Bone marrow (tissue), 2 donors: Measurements from ENCODE around the gene ZBTB32.
"Not testable (repeated sequence)": the region's sequence is repeated elsewhere in the genome, so short reads cannot be mapped to it uniquely, and the experiment has no call there.

ENCODE experiments used
- DNase-seq, 2 donors: peaks; one replicate each; lab custom pipeline; 2025; lab: John Stamatoyannopoulos, UW

Gene ZBTB32, protein sequence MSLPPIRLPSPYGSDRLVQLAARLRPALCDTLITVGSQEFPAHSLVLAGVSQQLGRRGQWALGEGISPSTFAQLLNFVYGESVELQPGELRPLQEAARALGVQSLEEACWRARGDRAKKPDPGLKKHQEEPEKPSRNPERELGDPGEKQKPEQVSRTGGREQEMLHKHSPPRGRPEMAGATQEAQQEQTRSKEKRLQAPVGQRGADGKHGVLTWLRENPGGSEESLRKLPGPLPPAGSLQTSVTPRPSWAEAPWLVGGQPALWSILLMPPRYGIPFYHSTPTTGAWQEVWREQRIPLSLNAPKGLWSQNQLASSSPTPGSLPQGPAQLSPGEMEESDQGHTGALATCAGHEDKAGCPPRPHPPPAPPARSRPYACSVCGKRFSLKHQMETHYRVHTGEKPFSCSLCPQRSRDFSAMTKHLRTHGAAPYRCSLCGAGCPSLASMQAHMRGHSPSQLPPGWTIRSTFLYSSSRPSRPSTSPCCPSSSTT

DNA sequence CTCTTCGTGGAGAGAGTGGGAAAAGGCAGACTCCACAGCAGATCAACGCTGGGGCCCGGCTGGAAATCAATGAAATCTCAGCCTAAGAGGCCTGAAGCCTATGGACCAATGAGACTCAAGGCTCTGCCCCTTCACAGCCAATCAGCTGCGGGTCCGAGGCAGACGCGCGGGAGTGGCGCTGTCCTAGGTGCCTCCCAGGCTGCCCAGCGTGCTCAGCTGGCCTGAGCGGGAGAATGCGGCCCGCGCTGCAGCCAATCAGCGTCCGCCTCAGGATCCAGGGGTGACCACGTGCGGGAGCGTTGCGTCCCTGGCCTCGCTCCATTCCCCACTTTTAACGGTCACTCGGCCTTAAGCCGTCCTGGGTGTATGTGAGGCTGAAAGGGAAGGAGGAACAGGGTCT is at the start of gene ZBTB32:
TSS of gene ZBTB32 (plus strand) at position 341 of the 400 bp plus-strand sequence. CDS start 10,069 bp downstream, outside the sequence.
- no peak for DNase-seq

DNA sequence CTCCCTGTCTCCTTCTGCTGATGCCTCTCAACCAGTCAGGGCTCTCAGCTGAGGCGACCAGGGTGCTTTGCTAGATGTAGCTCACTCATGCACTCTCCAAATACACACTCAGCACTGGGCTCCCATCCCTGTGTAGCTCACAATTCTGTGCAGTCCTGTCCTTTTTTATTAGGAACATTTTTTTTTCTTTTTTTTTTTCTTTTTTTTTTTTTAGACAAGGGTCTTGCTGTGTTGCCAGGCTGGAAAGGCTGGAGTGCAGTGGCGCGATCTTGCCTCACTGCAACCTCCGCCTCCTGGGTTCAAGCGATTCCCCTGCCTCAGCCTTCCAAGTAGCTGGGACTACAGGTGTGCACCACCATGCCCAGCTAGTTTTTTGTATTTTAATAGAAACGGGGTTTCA is 49.5 kb upstream of the ZBTB32 start:
- DNase-seq = not testable (repeated sequence)

DNA sequence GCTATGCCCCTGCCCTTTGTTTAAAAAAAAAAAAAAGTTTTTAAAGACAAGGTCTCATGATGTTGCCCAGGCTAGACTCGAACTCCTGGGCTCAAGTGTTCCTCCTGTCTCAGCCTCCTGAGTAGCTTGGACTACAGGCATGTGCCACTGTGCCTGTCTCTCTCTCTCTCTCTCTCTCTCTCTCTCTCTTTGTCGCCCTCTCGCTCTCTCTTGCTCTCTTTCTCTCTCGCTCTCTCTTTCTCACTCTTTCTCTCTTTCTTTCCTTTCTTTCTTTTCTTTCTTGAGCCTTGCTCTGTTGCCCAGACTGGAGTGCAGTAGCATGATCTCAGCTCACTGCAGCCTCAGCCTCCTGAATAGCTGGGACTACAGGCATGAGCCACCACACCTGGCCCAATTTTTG is 48.8 kb upstream of the ZBTB32 start:
- DNase-seq = no peak

DNA sequence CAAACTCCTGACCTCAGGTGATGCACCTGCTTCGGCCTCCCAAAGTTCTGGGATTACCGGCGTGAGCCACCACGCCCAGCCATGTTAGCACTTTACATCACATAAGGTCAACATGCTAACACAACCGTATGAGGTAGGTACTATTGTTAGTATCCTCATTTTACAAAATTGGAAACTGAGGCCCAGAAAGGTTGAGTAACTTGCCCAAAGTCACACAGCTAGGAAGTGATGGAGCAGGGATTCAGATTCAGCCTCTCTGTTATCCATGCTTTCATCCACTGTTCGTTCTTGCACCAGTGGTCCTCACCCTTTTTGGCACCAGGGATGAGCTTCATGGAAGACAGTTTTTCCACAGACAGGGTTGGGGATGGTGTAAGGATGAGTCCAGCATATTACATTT is 47.7 kb upstream of the ZBTB32 start:
- no peak for DNase-seq

DNA sequence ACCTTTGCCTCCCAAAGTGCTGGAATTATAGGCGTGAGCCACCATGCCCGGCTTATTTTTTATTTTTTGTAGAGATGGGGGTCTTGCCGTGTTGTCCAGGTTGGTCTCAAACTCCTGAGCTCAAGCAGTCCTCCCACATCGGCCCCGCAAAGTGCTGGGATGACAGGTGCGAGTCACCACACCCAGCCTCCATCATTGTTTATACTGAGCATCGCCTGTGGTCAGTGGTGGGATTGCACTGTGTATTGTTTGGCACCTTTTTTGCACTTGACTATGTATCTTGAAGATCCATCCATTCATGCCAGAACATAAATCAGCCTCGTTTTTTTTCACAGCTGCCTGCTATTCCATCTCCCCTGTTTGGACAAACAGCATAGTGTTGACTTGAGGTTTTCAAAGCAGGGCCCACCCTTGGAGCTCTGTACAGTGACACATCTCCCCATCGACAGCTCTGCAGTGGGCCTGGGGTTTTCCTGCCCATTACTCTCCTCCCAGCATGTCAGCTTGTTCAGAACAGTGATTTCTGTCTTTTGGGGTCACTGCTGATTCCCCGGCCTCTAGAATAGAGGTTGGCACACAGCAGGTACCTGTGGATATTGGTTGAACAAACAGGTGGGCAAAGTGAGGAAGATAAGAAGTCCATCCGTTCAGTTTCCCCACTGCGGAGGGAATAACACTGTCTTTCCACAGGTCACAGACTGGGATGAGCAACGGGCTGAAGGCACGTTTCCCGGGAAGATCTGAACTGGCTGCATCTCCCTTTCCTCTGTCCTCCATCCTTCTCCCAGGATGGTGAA is 46.3 kb upstream of the ZBTB32 start:
- no peak for DNase-seq

DNA sequence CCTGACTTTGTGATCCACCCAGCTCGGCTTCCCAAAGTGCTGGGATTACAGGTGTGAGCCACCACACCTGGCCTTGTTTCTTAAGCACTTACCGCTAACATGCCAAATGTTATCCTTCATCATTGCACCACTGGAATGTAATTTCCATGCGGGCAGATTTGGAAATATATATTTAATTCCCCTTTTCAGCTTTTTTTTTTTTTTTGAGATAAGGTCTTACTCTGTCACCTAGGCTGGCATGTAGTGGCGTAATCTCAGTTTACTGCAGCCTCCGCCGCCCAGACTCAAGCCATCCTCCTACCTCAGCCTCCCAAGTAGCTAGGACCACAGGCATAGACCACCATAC is 42.4 kb upstream of the ZBTB32 start:
- no peak for DNase-seq

DNA sequence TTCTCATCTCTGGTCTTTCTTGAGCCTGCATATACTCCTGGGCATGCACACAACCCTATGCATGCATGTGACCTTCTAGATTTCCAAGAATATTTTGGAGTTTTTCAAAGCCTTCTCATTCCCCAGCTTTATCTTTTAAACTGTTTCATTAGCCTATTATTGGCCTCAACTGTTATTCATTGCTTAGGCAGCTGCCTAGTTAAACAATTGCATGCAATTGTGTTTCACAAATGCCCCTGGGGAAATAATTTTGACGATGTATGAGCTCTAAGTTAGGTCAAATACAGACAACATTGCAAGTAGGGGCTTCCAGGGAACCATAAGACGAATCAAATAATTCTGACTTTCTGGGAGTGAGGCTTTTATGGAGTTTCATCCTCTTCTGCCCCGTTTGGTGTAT is 40.4 kb upstream of the ZBTB32 start:
- DNase-seq = no peak

DNA sequence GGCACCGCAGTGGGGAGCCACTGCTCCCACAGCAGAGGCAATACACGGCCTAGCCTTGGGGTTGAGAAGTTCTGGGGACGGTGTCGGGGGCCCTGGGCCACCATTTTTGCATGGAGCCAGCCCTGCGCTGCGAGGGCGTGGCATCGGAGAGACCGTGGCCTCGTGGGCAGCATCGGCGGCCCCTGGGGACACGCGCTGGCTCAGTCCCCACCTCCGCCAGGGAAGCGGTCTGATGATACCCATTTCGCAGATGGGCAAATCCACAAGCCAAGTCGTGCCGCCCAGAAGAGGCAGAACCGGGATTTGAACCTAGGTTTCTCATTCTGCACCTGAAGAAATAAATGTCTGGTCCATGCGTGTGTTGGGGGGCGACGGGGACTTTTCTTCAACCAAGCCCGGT is 39.2 kb upstream of the ZBTB32 start:
- DNase-seq = no peak

DNA sequence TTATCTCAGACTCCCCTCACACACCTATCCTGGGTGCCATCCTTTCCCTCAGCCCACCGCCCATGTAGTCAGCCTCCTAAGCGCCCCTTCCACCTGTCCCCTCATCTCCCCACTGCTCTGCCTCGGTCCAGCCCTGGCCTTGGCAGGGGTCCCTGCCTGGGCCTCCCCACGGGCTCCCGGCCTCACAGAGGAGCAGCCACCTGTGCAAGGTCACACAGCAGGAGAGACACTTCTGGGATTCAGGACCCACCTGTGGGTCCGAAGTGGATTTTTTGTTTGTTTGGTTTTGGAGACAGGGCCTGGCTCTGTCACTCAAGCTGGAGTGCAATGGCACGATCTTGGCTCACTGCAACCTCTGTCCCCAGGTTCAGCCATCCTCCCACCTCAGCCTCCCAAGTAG is 38.8 kb upstream of the ZBTB32 start:
- no peak for DNase-seq

DNA sequence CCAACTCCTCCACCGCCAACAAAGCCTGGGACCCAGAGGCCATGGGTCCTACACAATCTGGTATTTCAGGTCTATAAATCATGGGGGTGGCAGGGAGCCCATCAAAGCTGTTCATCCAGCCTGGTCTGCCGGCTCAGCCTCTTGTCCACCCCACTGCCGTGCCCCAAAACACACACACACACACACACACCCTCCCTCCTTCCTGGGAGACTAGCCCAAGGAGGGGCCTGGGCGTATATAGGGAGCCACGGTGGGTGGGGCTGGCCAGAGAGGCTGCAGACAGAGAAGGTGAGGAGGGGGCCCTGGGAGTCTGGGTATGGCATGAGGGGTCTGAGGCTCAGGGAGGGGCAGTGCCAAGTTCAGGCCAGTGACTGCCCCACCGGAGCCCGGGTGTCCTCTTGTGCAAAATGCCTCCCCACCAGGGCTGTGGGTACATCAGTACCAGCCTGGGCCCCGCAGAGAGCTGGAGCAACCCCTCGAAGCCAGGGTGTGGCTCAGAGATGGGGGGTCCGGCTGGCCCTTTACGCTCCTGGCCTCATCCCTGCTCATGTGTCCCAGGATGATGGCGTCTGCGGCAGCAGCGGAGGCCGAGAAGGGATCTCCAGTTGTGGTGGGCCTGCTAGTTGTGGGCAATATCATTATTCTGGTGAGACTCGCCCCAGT is 38.0 kb upstream of the ZBTB32 start, which contains the start of gene UPK1A:
TSS of gene UPK1A (plus strand) at position 267 of the 663 bp plus-strand sequence. CDS start at position 563, 296 bp downstream.
- no peak for DNase-seq

DNA sequence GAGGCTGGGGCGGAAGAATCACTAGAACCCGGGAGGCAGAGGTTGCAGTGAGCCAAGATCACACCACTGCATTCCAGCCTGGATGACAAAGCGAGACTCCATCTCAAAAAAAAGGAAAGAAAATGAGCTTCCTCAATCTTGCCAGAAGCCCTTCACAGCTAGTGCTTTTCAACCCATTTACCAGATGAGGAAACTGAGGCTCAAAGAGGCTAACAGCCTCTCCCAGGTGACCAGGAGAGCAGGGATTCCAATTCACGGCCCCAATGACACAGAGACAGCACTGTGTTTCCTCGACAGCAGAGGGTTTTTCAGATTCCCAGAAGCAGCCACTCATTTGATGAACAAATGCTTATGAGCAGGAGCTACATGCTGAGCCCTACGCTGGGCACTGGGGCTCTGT is 34.8 kb upstream of the ZBTB32 start:
- no peak for DNase-seq

DNA sequence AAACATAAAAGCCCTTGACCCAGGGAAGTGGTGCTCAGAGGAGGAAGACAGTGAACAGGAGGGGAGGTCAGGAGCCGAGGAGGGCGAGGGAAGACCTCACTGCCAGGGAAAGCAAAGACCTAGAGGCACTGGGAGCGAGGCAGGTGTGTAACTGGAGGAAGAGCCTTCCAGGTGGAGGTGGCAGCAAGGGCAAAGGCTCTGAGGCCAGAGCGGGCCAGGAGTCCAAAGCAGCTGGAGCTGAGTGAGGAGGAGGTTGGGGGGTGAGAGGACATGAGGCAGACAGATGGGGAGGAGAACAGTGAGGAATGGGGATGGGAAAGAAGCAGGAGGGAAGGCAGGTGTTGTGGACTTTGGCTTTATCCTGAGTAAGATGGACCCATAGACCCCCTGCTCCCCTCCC is 34.4 kb upstream of the ZBTB32 start:
- no peak for DNase-seq

DNA sequence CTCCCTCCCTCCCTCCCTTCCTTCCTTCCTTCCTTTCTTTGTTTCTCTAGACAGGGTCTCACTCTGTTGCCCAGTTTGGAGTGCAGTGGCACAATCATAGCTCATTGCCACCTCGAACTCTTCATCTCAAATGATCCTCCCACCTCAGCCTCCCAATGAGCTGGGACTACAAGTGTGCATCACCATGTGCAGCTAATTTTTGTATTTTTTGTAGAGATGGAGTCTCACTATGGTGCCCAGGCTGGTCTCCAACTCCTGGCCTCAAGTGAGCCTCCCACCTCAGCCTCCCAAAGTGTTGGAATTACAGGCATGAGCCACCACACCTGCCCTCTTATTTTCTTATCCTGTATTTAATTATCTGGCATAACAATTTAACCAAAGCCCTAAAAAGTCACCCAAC is 33.7 kb upstream of the ZBTB32 start:
- DNase-seq = no peak

DNA sequence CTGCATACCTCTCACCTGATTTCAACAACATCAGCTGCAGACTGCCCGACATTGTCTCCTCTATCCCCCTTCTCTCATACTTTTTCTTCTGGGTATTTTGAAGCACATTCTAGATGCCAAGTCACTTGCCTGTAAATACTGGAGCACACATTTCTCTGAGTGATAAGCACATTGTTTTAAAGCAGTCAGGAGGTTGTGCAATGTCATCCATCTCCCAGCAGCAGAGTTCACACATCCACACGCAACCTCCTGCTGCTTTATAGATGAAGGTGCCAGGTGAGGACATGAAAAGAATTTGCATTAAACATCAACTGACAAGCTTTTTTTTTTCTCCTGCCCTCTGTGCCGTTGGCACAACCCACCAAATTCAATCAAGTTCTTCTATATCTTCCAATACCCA is 32.5 kb upstream of the ZBTB32 start:
- DNase-seq = no peak

DNA sequence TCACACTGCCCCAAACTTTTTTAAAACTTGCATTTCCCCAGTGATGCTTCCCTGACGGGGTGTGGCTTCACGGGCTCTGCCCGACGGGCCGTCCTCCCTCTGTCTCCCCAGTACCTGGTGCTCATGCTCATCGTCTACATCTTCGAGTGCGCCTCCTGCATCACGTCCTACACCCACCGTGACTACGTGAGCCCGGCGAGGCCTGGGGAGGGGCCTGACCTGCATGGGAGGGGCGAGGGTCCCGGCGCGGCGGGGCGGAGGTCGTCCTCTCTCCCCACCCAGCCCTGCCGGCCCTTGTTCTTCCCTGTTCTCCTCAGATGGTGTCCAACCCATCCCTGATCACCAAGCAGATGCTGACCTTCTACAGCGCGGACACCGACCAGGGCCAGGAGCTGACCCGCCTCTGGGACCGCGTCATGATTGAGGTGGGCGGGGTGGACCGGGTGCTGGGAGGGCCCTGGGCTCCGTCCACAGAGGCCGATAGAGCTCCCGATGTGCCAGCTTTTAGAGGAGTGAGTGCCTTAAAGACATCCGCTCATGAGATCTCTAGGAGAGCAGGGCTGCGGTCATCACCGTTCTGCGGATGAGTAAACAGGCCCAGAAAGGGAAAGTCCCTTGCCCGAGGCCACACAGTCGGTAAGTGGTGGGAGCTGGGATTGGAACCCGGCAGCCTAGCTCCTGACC is 31.1 kb upstream of the ZBTB32 start:
- DNase-seq = no peak

DNA sequence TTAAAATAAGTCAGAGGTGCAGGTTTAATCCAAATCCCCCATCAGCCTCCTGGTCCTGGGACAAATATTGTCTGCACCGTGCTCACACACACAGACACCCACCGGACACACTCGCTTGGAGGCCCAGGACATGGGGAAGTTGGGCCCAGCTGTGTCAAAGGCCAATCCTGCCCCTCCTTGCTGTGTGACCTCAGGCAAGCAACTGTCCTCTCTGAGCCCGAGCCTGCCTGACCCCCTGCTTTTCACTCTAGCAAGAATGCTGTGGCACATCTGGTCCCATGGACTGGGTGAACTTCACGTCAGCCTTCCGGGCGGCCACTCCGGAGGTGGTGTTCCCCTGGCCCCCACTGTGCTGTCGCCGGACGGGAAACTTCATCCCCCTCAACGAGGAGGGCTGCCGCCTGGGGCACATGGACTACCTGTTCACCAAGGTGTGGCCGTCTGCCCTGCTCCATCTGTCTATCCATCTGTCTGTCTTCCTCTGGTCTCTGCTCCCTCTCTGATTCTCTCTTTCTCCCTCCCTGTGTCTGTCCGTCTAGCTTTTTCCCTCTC is 28.7 kb upstream of the ZBTB32 start:
- no peak for DNase-seq

DNA sequence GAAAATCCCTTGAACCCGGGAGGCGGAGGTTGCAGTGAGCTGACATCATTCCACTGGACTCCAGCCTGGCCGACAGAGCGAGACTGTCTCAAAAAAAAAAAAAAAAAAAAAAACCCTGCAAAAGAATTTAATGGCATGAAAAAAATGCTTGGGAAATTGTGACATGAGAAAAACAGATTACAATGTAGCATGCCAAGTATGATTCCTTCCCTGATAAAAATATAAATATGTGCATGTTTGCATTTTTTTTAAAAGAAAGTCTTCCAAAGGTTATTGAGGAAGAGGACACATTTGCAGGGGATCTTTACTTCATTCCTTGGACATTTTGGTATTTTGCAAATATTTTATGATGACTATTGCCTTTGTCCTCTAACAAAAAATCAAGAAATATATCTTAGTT is 14.5 kb upstream of the ZBTB32 start:
- DNase-seq = no peak

DNA sequence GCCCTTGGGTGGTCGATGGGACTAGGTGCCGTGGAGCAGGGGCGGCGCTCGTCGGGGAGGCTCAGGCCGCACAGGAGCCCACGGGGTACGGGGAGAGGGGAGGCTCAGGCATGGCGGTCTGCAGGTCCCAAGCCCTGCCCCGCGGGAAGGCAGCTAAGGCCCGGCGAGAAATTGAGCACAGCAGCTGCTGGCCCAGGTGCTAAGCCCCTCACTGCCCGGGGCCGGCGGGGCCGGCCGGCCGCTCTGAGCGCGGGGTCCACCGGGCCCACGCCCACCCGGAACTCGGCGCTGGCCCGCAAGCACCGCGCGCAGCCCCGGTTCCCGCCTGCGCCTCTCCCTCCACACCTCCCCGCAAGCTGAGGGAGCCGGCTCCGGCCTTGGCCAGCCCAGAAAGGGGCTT is 13.3 kb upstream of the ZBTB32 start:
- not testable (repeated sequence) for DNase-seq

DNA sequence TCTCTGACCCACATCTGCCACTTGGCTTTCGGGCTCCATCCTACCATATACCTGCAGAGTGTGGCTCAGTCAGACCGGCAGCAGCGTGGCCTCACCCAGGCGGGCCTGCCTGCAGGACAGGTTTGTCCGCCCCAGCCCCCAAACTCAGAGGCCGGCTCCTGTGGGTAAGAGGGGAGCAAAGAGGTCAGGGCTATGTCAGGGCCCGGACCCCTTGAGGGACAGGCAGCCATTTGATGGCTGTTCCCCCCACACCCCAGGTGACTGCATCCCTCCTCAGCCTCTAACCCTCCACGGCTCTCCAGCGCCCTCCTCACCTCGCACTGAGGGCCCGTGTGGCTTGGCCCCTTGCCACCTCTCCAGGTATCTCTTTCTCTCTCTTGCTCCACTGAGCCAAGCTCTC is 12.3 kb upstream of the ZBTB32 start:
- no peak for DNase-seq

DNA sequence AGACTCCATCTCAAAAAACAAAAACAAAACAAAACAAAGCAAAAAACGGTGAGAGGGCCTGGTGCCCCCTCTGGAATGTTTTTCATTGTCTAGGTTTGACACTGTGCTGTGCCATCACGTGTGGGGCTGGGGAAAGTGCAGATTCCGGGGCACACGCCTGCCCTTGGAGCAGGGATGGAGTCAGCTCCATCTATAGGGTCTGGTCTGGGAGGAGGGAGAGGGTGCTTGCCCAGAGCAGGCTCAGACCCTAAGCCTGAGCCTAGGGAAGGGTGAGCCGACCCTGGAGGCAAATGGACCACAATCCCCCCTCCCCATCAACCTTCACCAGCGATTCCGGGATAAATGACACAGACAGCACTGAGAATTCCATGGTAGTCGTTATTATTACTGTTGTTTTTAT is 10.9 kb upstream of the ZBTB32 start:
- no peak for DNase-seq

DNA sequence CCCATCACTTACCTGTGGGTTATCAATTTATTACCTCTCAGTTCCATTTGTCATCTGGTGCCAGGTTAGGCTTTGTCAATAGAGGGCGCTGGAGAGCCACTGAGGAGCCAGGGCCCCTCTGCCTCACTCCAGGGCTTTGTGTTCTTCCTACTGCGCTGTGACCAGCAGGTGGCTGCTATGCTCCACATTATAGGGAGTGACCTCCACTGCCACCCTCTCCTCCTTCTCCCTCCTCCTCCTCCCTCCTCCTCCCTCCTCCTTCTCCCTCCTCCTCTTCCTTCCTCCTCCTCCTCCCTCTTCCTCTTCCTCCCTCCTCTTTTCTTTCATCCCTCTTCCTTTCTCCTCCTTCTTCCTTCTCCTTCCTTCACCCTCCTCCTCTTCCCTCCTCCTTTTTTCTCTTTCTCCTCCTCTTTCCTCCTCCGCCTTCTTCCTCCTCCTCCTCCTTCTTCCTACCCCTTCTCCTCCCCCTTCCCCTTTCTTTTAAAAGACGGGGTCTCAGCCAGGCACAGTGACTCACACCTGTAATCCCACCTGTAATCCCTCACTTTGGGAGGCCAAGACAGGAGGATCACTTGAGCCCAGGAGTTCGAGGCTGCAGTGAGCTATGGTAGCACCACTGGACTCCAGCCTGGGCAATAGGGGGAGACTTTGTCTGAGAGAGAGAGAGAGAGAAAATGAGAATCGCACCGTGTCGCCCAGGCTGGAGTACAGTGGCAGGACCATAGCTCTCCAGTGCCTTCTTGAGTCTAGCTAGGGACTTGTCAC is 10.3 kb upstream of the ZBTB32 start:
- peak; percentile 50 to 84 for DNase-seq
